ENCODE results near the gene NIT2.
"Not testable (repeated sequence)": the region's sequence is repeated elsewhere in the genome, so short reads cannot be mapped to it uniquely, and the experiment has no call there.

Gene NIT2

GRCh38 chr3:100334488-100335351 lies at the start of gene NIT2:
Gene NIT2, plus strand, starts transcription at chr3:100334757. Its CDS starts 35 bp downstream, at chr3:100334792.
- peak; percentile 90 for DNase-seq

GRCh38 chr3:100288288-100288894 lies 46.2 kb upstream of the NIT2 start:
- no peak for DNase-seq

- DNase-seq, result peak; percentile 95
These were observed 45.2 kb upstream of the NIT2 start for GRCh38 chr3:100289339-100289738.

GRCh38 chr3:100295089-100295488 lies 39.5 kb upstream of the NIT2 start:
- DNase-seq, result no peak

GRCh38 chr3:100297784-100298183 lies 36.8 kb upstream of the NIT2 start:
- no peak for DNase-seq

- DNase-seq, result no peak
These were observed 35.5 kb upstream of the NIT2 start for GRCh38 chr3:100299016-100299415.

GRCh38 chr3:100306695-100307094 lies 27.9 kb upstream of the NIT2 start:
- no peak for DNase-seq

GRCh38 chr3:100310355-100310965 lies 24.1 kb upstream of the NIT2 start:
- no peak for DNase-seq

GRCh38 chr3:100311011-100311410 lies 23.5 kb upstream of the NIT2 start:
- DNase-seq, result no peak

GRCh38 chr3:100316641-100317069 lies 17.9 kb upstream of the NIT2 start:
- DNase-seq, result peak; percentile 31

GRCh38 chr3:100317912-100318311 lies 16.6 kb upstream of the NIT2 start:
- DNase-seq, result no peak

GRCh38 chr3:100319951-100320350 lies 14.6 kb upstream of the NIT2 start:
- no peak for DNase-seq

- DNase-seq, result no peak
These were observed 10.5 kb upstream of the NIT2 start for GRCh38 chr3:100324044-100324443.

- no peak for DNase-seq
These were observed 8.7 kb upstream of the NIT2 start for GRCh38 chr3:100325827-100326226.

- not testable (repeated sequence) for DNase-seq
These were observed 7.2 kb upstream of the NIT2 start for GRCh38 chr3:100327377-100327776.

GRCh38 chr3:100329800-100330489 lies 4.6 kb upstream of the NIT2 start:
- DNase-seq, result no peak

- no peak for DNase-seq
These were observed 3.9 kb upstream of the NIT2 start for GRCh38 chr3:100330651-100331050.

GRCh38 chr3:100331660-100332059 lies 2.9 kb upstream of the NIT2 start:
- DNase-seq, result no peak

- no peak for DNase-seq
These were observed 1.5 kb upstream of the NIT2 start for GRCh38 chr3:100333051-100333450.

GRCh38 chr3:100333970-100334487 lies 528 bp upstream of the NIT2 start:
- no peak for DNase-seq

- no peak for DNase-seq
These were observed 877 bp downstream of the NIT2 start for GRCh38 chr3:100335434-100335833.

GRCh38 chr3:100336229-100336628 lies 1.7 kb downstream of the NIT2 start:
- not testable (repeated sequence) for DNase-seq

GRCh38 chr3:100338911-100339310 lies 4.4 kb downstream of the NIT2 start:
- no peak for DNase-seq
